ENCODE results near the gene SNRPF. TPM values are rescaled to one million over a fixed set of nuclear protein-coding genes. Genes with fewer than 3 reads are reported as not detected.

SNRPF gene
- total and polyA plus RNA-seq, 2 experiments from 2014 or later: 10.4 to 42.6 TPM

DNA sequence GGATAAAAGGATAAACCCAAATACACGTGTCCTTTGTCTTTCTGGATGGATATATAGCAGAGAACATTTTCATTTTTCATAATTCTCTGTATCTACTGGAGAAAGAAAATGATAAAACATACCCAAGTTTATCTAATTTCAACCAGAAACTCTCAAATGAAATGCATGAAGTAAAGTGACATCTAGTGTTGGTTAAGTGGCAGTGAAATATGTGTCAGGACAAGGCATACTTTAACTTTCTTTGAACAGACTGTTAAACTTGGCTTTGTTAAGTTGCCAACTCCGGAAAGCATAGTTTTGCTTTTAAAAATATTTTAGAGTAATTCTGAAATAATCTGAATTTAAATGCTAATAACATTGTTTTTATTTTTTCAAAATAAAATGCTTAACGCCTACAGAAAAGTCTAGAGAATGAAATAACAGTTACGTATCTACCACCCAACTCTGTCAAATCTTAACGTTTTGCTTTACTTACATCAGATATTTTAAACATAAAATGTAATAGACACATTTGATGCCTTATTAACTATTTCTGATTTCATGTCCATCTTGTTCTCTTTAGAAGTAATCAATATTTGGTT, 43.0 kb upstream of the SNRPF start:
- H3K36me3 ChIP-seq (ENCODE audit: low read depth): no peaks in the 10 kb centered on the region
- H2AFZ ChIP-seq: no peak overlapping the region
- H3K9me3 ChIP-seq (ENCODE audit: low read depth): no peaks in the 10 kb centered on the region
- in situ Hi-C loops (cut with MboI): loop anchor here (10.0 kb wide), 1 partner anchor 221 kb away; no protein-coding TSS in a partner anchor
- no peaks in the 10 kb centered on the region for H3K4me1 ChIP-seq (ENCODE audit: insufficient read depth)
- no peak overlapping the region for H3K27ac ChIP-seq
- no peaks in the 10 kb centered on the region for H4K20me1 ChIP-seq (ENCODE audit: insufficient read depth)
- no peak overlapping the region for H3K4me3 ChIP-seq
- TF ChIP-seq EZH2 (IDR thresholded peaks at IDR 0.05; ENCODE audit: insufficient read depth, poor library complexity, severe bottlenecking): no peak
- no peak for TF ChIP-seq EZH2phosphoT487 (IDR thresholded peaks at IDR 0.05; ENCODE audit: insufficient read depth, low read depth)
- H3K79me2 ChIP-seq (ENCODE audit: insufficient read depth): no peaks in the 10 kb centered on the region
- no peaks in the 10 kb centered on the region for H3F3A ChIP-seq (ENCODE audit: insufficient read depth)
- 37 to 39% methylated on average over 5 of the region's 5 CpGs for WGBS, 2 experiments (ENCODE audit: low coverage in 1 of 2, low lambda C conversion rate in 2 of 2, missing lambda C conversion rate in 2 of 2)
- no peak overlapping the region for H3K4me2 ChIP-seq (ENCODE audit: unreplicated experiment)
- 0 out of 2 replicates have a peak, but pooled peaks cover 3% of the 10 kb centered on the region for H3K27me3 ChIP-seq (replicated peaks; ENCODE audit: insufficient read depth)
- DNase-seq: peak; percentile 66
- H3K9me2 ChIP-seq (ENCODE audit: insufficient read depth): no peaks in the 10 kb centered on the region
- H3K9ac ChIP-seq: no peak overlapping the region

DNA sequence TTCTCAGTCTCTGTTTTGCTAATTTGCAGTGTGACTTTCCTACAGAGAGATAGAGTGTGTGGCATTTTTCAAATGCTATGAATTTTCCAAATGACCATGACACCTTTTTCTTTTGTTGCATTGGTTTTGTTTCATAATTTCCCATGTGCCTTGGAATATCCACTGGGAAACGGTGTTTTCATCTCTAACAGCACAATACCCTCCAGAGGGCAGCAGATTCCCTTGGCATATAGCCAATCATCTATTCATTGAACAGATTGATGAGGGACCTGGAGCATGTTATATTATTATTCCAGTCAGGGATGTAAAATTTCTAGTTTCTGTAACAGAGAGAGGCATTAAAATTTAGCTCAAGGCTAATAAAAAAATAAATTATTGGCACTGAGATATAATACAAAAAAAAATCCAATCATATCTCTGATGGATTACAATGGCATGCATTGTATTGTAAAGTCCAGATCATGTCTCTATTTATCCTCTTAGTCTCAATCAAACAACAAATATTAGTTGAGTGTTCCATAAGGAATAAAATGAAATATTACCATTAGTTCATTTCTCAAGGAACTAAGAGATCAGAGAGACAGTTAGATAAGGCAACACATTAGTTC, 38.6 kb upstream of the SNRPF start:
- no peaks in the 10 kb centered on the region for H3K4me1 ChIP-seq (ENCODE audit: insufficient read depth)
- no peak overlapping the region for H3K9ac ChIP-seq
- H3K4me2 ChIP-seq (ENCODE audit: unreplicated experiment): no peak overlapping the region
- no peak overlapping the region for H2AFZ ChIP-seq
- H3K9me3 ChIP-seq (ENCODE audit: low read depth): no peaks in the 10 kb centered on the region
- no peak overlapping the region for H3K27ac ChIP-seq
- no peaks in the 10 kb centered on the region for H3K36me3 ChIP-seq (ENCODE audit: low read depth)
- H3F3A ChIP-seq (ENCODE audit: insufficient read depth): no peaks in the 10 kb centered on the region
- peaks cover 33% of the 10 kb centered on the region for H3K27me3 ChIP-seq (replicated peaks; ENCODE audit: insufficient read depth)
- in situ Hi-C loops (cut with MboI): no loop called here
- DNase-seq: peak; percentile 76
- H4K20me1 ChIP-seq (ENCODE audit: insufficient read depth): no peaks in the 10 kb centered on the region
- TF ChIP-seq EZH2 (IDR thresholded peaks at IDR 0.05; ENCODE audit: insufficient read depth, poor library complexity, severe bottlenecking) (no peak), EZH2phosphoT487 (IDR thresholded peaks at IDR 0.05; ENCODE audit: insufficient read depth, low read depth) (no peak)
- H3K4me3 ChIP-seq: no peak overlapping the region
- H3K79me2 ChIP-seq (ENCODE audit: insufficient read depth): no peaks in the 10 kb centered on the region
- H3K9me2 ChIP-seq (ENCODE audit: insufficient read depth): no peaks in the 10 kb centered on the region
- 0 to 3% methylated on average over 1 of the region's 1 CpG for WGBS, 2 experiments (ENCODE audit: low coverage in 1 of 2, low lambda C conversion rate in 2 of 2, missing lambda C conversion rate in 2 of 2)

DNA sequence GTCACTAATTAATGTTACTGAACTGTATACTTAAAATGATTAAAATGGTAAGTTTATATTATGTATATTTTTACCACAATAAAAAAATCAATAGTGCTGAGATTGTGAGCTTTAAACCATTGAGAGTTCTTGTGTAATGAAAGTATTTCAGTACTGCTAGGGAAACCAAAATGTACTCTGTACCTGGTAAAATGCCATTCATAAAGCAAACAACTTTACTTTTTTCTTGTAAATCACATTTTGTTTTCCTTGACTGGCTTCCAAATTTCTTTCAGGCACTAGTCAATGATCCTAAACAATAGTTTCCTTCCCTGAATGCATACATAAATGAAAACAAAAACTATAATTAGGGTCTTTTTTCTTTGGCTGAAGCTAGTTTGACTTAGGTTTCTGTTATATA, 29.4 kb upstream of the SNRPF start:
- Histone ChIP-seq H3K9me3 (ENCODE audit: low read depth) (no peaks in the 10 kb centered on the region), H3K4me1 (ENCODE audit: insufficient read depth) (no peaks in the 10 kb centered on the region), H3K4me2 (ENCODE audit: unreplicated experiment) (no peak overlapping the region), H3F3A (ENCODE audit: insufficient read depth) (no peaks in the 10 kb centered on the region), H3K4me3 (no peak overlapping the region), H3K36me3 (ENCODE audit: low read depth) (no peaks in the 10 kb centered on the region), H2AFZ (no peak overlapping the region), H3K79me2 (ENCODE audit: insufficient read depth) (no peaks in the 10 kb centered on the region), H4K20me1 (ENCODE audit: insufficient read depth) (no peaks in the 10 kb centered on the region), H3K9me2 (ENCODE audit: insufficient read depth) (no peaks in the 10 kb centered on the region), H3K27me3 (replicated peaks; ENCODE audit: insufficient read depth) (peaks cover 85% of the 10 kb centered on the region), H3K9ac (no peak overlapping the region), H3K27ac (no peak overlapping the region)
- TF ChIP-seq EZH2 (IDR thresholded peaks at IDR 0.05; ENCODE audit: insufficient read depth, poor library complexity, severe bottlenecking): no peak
- no peak for TF ChIP-seq EZH2phosphoT487 (IDR thresholded peaks at IDR 0.05; ENCODE audit: insufficient read depth, low read depth)
- no peak for DNase-seq
- in situ Hi-C loops (cut with MboI): no loop called here

DNA sequence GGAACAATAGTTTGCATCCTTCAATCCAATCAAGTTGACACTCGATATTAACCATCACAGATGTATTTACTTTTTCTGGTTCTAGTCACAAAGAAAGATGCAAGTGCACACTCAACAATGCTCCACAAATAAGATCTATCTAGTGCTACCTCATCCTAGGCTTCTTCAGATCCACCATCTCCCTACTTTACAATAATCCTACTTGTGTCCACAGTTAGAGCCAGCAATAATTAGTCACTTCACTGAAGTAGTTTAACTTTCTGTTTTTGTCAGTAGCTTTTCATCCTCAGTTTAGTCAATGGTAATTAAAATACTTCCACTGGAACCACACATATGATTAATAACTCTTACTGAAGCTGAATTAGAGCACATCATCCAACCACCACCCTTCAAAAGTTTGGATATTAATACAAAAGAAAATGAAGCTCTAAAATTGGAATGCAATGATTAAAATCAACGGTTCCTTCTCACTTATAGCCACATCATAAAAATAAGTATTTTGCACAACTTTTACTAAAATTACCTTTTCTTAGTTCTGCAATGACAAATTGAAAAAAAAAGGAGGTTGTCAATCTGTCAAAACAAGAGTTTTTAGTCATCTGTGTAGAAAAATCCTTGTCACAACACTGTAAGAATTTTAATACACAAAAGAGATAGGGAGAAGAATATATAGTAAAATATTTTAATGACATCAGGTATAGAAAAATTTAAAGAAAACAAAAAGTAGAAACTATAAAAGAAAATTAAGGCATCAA, 28.2 kb upstream of the SNRPF start:
- no peaks in the 10 kb centered on the region for H3K36me3 ChIP-seq (ENCODE audit: low read depth)

More for the DNA sequence above, 28.2 kb upstream of the SNRPF start:
- Histone ChIP-seq H3K79me2 (ENCODE audit: insufficient read depth) (no peaks in the 10 kb centered on the region), H3K9ac (no peak overlapping the region), H3K27ac (no peak overlapping the region), H3K4me3 (no peak overlapping the region), H2AFZ (no peak overlapping the region), H3K4me2 (ENCODE audit: unreplicated experiment) (no peak overlapping the region), H3K27me3 (replicated peaks; ENCODE audit: insufficient read depth) (peaks cover 84% of the 10 kb centered on the region), H3K9me3 (ENCODE audit: low read depth) (no peaks in the 10 kb centered on the region), H3F3A (ENCODE audit: insufficient read depth) (peaks cover 2% of the 10 kb centered on the region), H3K9me2 (ENCODE audit: insufficient read depth) (no peaks in the 10 kb centered on the region), H4K20me1 (ENCODE audit: insufficient read depth) (no peaks in the 10 kb centered on the region), H3K4me1 (ENCODE audit: insufficient read depth) (0 out of 2 replicates have a peak, but pooled peaks cover under 1% of the 10 kb centered on the region)
- TF ChIP-seq EZH2phosphoT487 (IDR thresholded peaks at IDR 0.05; ENCODE audit: insufficient read depth, low read depth): no peak
- no peak for TF ChIP-seq EZH2 (IDR thresholded peaks at IDR 0.05; ENCODE audit: insufficient read depth, poor library complexity, severe bottlenecking)
- 68 to 69% methylated on average over 2 of the region's 2 CpGs for WGBS, 2 experiments (ENCODE audit: low coverage in 1 of 2, low lambda C conversion rate in 2 of 2, missing lambda C conversion rate in 2 of 2)
- in situ Hi-C loops (cut with MboI): no loop called here
- DNase-seq: no peak
